Esophagus muscularis mucosa (tissue), 3 donors: ENCODE measurements around the gene LILRB3.

ENCODE experiments used
- POLR2A ChIP-seq: fragments of 450-650 bp; IDR thresholded peaks from one replicate; pipeline ENCODE4 v1.6.1; 2017; ENCODE audit warnings: antibody characterized with exemption, moderate library complexity, mild to moderate bottlenecking, low read depth
- POLR2AphosphoS5 ChIP-seq, 2 donors: sonication (generic); formaldehyde crosslinking; IDR thresholded peaks; one replicate each; pipeline ENCODE4 v1.6.1; 2017; ENCODE audit warnings: antibody characterized with exemption in 2 of 2
- TF ChIP-seq, protein P1 (sequence below), 3 experiments: fragments of 200-600 bp in 2 of 3; fragments of 450-650 bp in 1 of 3; sonication (generic) in 2 of 3; IDR thresholded peaks; one replicate each; pipeline ENCODE4 v1.5.1; 2017 to 2019; ENCODE audit warnings: antibody characterized with exemption in 3 of 3, mild to moderate bottlenecking in 2 of 3, moderate library complexity in 1 of 3

DNA sequence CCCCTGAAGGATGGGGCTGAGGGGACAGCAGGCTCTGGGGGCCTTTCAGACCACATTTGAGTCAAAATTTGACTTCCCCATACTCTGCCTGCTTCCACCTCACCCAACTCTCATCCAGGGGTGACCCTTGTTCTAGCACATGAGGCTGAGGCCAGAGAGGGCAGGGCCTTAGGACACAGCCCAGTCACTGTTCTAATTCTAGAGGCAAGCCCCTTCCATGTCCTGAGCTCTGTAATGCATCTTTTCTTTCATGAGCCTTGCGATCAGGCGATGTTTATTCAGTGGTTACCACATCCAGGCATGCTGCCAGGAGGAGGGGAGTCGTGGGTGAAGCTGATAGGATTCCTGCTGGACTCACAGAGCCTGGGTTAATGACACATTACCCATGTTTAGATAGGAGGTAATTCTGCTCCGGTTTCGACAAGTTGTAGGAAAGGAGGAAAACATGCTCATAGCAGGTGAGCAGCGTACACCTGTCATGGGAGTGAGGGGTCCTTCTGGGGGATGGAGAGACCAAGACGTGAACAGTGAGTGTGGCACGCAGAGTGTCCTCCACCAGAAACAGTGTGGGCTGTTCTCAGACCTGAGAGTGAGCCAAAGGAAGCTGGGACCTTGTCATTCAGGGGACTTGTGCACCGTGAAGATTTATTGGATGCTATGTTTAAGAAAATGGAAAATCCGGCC lies 12.9 kb downstream of the LILRB3 start:
- TF ChIP-seq POLR2AphosphoS5 (IDR thresholded peaks at IDR 0.05): peak; percentile 78
- TF ChIP-seq, protein P1, sequence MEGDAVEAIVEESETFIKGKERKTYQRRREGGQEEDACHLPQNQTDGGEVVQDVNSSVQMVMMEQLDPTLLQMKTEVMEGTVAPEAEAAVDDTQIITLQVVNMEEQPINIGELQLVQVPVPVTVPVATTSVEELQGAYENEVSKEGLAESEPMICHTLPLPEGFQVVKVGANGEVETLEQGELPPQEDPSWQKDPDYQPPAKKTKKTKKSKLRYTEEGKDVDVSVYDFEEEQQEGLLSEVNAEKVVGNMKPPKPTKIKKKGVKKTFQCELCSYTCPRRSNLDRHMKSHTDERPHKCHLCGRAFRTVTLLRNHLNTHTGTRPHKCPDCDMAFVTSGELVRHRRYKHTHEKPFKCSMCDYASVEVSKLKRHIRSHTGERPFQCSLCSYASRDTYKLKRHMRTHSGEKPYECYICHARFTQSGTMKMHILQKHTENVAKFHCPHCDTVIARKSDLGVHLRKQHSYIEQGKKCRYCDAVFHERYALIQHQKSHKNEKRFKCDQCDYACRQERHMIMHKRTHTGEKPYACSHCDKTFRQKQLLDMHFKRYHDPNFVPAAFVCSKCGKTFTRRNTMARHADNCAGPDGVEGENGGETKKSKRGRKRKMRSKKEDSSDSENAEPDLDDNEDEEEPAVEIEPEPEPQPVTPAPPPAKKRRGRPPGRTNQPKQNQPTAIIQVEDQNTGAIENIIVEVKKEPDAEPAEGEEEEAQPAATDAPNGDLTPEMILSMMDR (IDR thresholded peaks at IDR 0.05): no peak
- TF ChIP-seq POLR2A: no peak
